HUES48 (cell line): Measurements from ENCODE around the gene DAGLA.
A peak's percentile ranks its signal among the peaks of the same experiment; 100 is the strongest.

ENCODE experiments used
- H3K27ac ChIP-seq: one replicate; pipeline ENCODE4 v1.7.0; 2013; ENCODE audit warnings: low read depth, low read length, inconsistent platforms
- H3K27me3 ChIP-seq: 2 replicates; pipeline ENCODE4 v1.6.1; 2013; ENCODE audit warnings: mild to moderate bottlenecking, low read length; ENCODE audit not compliant: control insufficient read depth, insufficient read depth
- H3K36me3 ChIP-seq: 2 replicates; pipeline ENCODE4 v1.6.1; 2013; ENCODE audit warnings: low read length; ENCODE audit not compliant: control insufficient read depth, insufficient read depth
- H3K4me1 ChIP-seq: 2 replicates; pipeline ENCODE4 v1.6.1; 2013; ENCODE audit warnings: mild to moderate bottlenecking, low read length; ENCODE audit not compliant: control insufficient read depth, insufficient read depth
- H3K4me3 ChIP-seq: 2 replicates; pipeline ENCODE4 v1.5.1; 2013; ENCODE audit warnings: mild to moderate bottlenecking, low read depth, low read length
- H3K9ac ChIP-seq: 2 replicates; pipeline ENCODE4 v1.6.1; 2013; ENCODE audit warnings: mild to moderate bottlenecking, low read depth, low read length, moderate library complexity
- H3K9me3 ChIP-seq: 2 replicates; pipeline ENCODE4 v1.6.1; 2013; ENCODE audit warnings: low read length; ENCODE audit not compliant: control insufficient read depth, insufficient read depth

Gene DAGLA

GRCh38 chr11:61750631-61751273, 70.6 kb downstream of the DAGLA start:
- H3K27me3 ChIP-seq: peaks cover 28% of the 10 kb centered on the region
- H3K4me1 ChIP-seq: peaks cover 18% of the 10 kb centered on the region
- no peak overlapping the region for H3K4me3 ChIP-seq
- H3K36me3 ChIP-seq: no peaks in the 10 kb centered on the region
- H3K27ac ChIP-seq: no peak overlapping the region
- H3K9me3 ChIP-seq: no peaks in the 10 kb centered on the region
- no peak overlapping the region for H3K9ac ChIP-seq

- peaks cover 24% of the 10 kb centered on the region for H3K4me1 ChIP-seq
- no peak overlapping the region for H3K9ac ChIP-seq
- peaks cover 28% of the 10 kb centered on the region for H3K27me3 ChIP-seq
- no peak overlapping the region for H3K27ac ChIP-seq
- H3K36me3 ChIP-seq: no peaks in the 10 kb centered on the region
- no peaks in the 10 kb centered on the region for H3K9me3 ChIP-seq
- H3K4me3 ChIP-seq: no peak overlapping the region
These were observed 71.2 kb downstream of the DAGLA start for GRCh38 chr11:61751384-61751783.

- no peaks in the 10 kb centered on the region for H3K36me3 ChIP-seq
- peaks cover 27% of the 10 kb centered on the region for H3K4me1 ChIP-seq
- H3K27ac ChIP-seq: no peak within 1 kb of the TSS
- H3K4me3 ChIP-seq: peak within 1 kb of the TSS; percentile 70
- H3K9me3 ChIP-seq: no peaks in the 10 kb centered on the region
- H3K27me3 ChIP-seq: peaks cover 28% of the 10 kb centered on the region
- H3K9ac ChIP-seq: no peak within 1 kb of the TSS; the same call in 1 of the 2 replicates
These were observed 72.1 kb downstream of the DAGLA start, which contains the start of gene MYRF for GRCh38 chr11:61752117-61752924. Gene MYRF (plus strand): TSS chr11:61752636. CDS start chr11:61752745, 109 bp downstream.

- no peak overlapping the region for H3K27ac ChIP-seq
- H3K9me3 ChIP-seq: no peaks in the 10 kb centered on the region
- H3K36me3 ChIP-seq: no peaks in the 10 kb centered on the region
- peaks cover 28% of the 10 kb centered on the region for H3K27me3 ChIP-seq
- peaks cover 22% of the 10 kb centered on the region for H3K4me1 ChIP-seq
- no peak overlapping the region for H3K9ac ChIP-seq
- peak overlapping the region; percentile 70 for H3K4me3 ChIP-seq
These were observed 72.8 kb downstream of the DAGLA start for GRCh38 chr11:61752925-61753521.

- peaks cover 22% of the 10 kb centered on the region for H3K4me1 ChIP-seq
- peaks cover 28% of the 10 kb centered on the region for H3K27me3 ChIP-seq
- H3K36me3 ChIP-seq: no peaks in the 10 kb centered on the region
- no peaks in the 10 kb centered on the region for H3K9me3 ChIP-seq
- no peak overlapping the region for H3K4me3 ChIP-seq
- no peak overlapping the region for H3K9ac ChIP-seq
- H3K27ac ChIP-seq: peak overlapping the region; percentile 27
These were observed 73.5 kb downstream of the DAGLA start for GRCh38 chr11:61753672-61754071.

- Histone ChIP-seq H3K27me3 (peaks cover 28% of the 10 kb centered on the region), H3K9me3 (no peaks in the 10 kb centered on the region), H3K36me3 (no peaks in the 10 kb centered on the region), H3K4me3 (no peak overlapping the region), H3K27ac (peak overlapping the region; percentile 27), H3K4me1 (peaks cover 14% of the 10 kb centered on the region), H3K9ac (no peak overlapping the region)
These were observed 74.6 kb downstream of the DAGLA start for GRCh38 chr11:61754534-61755482.

GRCh38 chr11:61756147-61756451, 75.9 kb downstream of the DAGLA start:
- Histone ChIP-seq H3K4me1 (peaks cover 9% of the 10 kb centered on the region), H3K27ac (peak overlapping the region; percentile 42), H3K27me3 (peaks cover 28% of the 10 kb centered on the region)

GRCh38 chr11:61756452-61757212, 76.4 kb downstream of the DAGLA start:
- no peaks in the 10 kb centered on the region for H3K36me3 ChIP-seq
- H3K9ac ChIP-seq: no peak overlapping the region
- no peaks in the 10 kb centered on the region for H3K9me3 ChIP-seq
- peaks cover 12% of the 10 kb centered on the region for H3K4me1 ChIP-seq
- peak overlapping the region; percentile 66 for H3K27ac ChIP-seq
- peaks cover 22% of the 10 kb centered on the region for H3K27me3 ChIP-seq
- H3K4me3 ChIP-seq: no peak overlapping the region

More at GRCh38 chr11:61756147-61756451, 75.9 kb downstream of the DAGLA start:
- no peak overlapping the region for H3K4me3 ChIP-seq
- H3K36me3 ChIP-seq: no peaks in the 10 kb centered on the region
- H3K9ac ChIP-seq: no peak overlapping the region
- H3K9me3 ChIP-seq: no peaks in the 10 kb centered on the region

GRCh38 chr11:61757213-61757862, 77.1 kb downstream of the DAGLA start:
- Histone ChIP-seq H3K9ac (no peak overlapping the region), H3K27ac (no peak overlapping the region), H3K4me3 (no peak overlapping the region), H3K4me1 (peaks cover 15% of the 10 kb centered on the region), H3K36me3 (no peaks in the 10 kb centered on the region), H3K9me3 (no peaks in the 10 kb centered on the region), H3K27me3 (peaks cover 16% of the 10 kb centered on the region)
